ENCODE measurements around the gene SGSM2. TPM values are rescaled to one million over a fixed set of nuclear protein-coding genes. Genes with fewer than 3 reads are reported as not detected.
A peak's percentile ranks its signal among the peaks of the same experiment; 100 is the strongest.

The SGSM2 gene
- total and polyA plus RNA-seq, 8 donors, result 17.6 to 153 (median 28.1) TPM

- Histone ChIP-seq H3K27me3 (no peaks in the 10 kb centered on the region), H3K9me3 (no peaks in the 10 kb centered on the region), H3K4me3 (no peak overlapping the region), H3K36me3 (peaks cover 0 to 21% (median 13%) of the 10 kb centered on the region in 3 donors), H3K27ac (no peak overlapping the region), H3K4me1 (no peaks in the 10 kb centered on the region)
- TF ChIP-seq CTCF (IDR thresholded peaks at IDR 0.05), result no peak
- intact Hi-C loops (cut with DNase I), result no loop called here
- no peak for DNase-seq
- no peak for FAIRE-seq
- ATAC-seq, result no peak
Observed at GRCh38 chr17:2319051-2319450, 18.2 kb upstream of the SGSM2 start.

- Histone ChIP-seq H3K27me3 (no peaks in the 10 kb centered on the region), H3K36me3 (peaks cover 0 to 43% (median 25%) of the 10 kb centered on the region in 3 donors), H3K27ac (no peak overlapping the region), H3K4me1 (no peaks in the 10 kb centered on the region), H3K4me3 (no peak overlapping the region), H3K9me3 (no peaks in the 10 kb centered on the region)
- intact Hi-C loops (cut with DNase I), result no loop called here
- FAIRE-seq, result no peak
- TF ChIP-seq CTCF (IDR thresholded peaks at IDR 0.05), result no peak
- no peak for DNase-seq
- no peak for ATAC-seq
- 64 to 81% methylated on average over 1 of the region's 1 CpG for whole genome bisulfite sequencing, 2 donors
Observed at GRCh38 chr17:2321399-2321798, 15.9 kb upstream of the SGSM2 start.

GRCh38 chr17:2323629-2324314 lies 13.5 kb upstream of the SGSM2 start:
- Histone ChIP-seq H3K36me3 (peaks cover 0 to 51% (median 25%) of the 10 kb centered on the region in 3 donors), H3K27ac (no peak overlapping the region), H3K4me1 (no peaks in the 10 kb centered on the region), H3K9me3 (no peaks in the 10 kb centered on the region), H3K27me3 (no peaks in the 10 kb centered on the region), H3K4me3 (no peak overlapping the region)
- intact Hi-C loops (cut with DNase I), result no loop called here
- no peak for ATAC-seq
- WGBS, 2 donors, result 69 to 83% methylated on average over 2 of the region's 2 CpGs
- no peak for FAIRE-seq
- TF ChIP-seq CTCF (IDR thresholded peaks at IDR 0.05), result no peak
- no peak for DNase-seq

GRCh38 chr17:2331303-2331702 lies 6.0 kb upstream of the SGSM2 start:
- 50 to 90% methylated on average over 3 of the region's 3 CpGs for WGBS, 2 donors
- Histone ChIP-seq H3K4me3 (no peak overlapping the region), H3K36me3 (peaks cover 4 to 63% (median 24%) of the 10 kb centered on the region in 3 donors), H3K27me3 (no peaks in the 10 kb centered on the region), H3K27ac (no peak overlapping the region), H3K9me3 (no peaks in the 10 kb centered on the region), H3K4me1 (peaks cover 10 to 12% (median 11%) of the 10 kb centered on the region in 3 donors)
- ATAC-seq, result no peak
- FAIRE-seq, result no peak
- intact Hi-C loops (cut with DNase I), result no loop called here
- TF ChIP-seq CTCF (IDR thresholded peaks at IDR 0.05), result no peak
- DNase-seq, result no peak

- intact Hi-C loops (cut with DNase I), result no loop called here
- Histone ChIP-seq H3K4me1 (peaks cover 10 to 12% (median 11%) of the 10 kb centered on the region in 3 donors), H3K36me3 (peaks cover 4 to 37% (median 24%) of the 10 kb centered on the region in 3 donors), H3K4me3 (peak overlapping the region; percentile 69 to 93 (median 88)), H3K27me3 (no peaks in the 10 kb centered on the region), H3K9me3 (no peaks in the 10 kb centered on the region), H3K27ac (peak overlapping the region in 2 of 4 donors; percentile 73 to 86)
- no peak for ATAC-seq
- WGBS, 2 donors, result 1 to 3% methylated on average over 17 of the region's 17 CpGs
- peak in 3 of 6 donors; percentile 9 to 48 (median 37) for DNase-seq
- TF ChIP-seq CTCF (IDR thresholded peaks at IDR 0.05), result no peak
- FAIRE-seq, result no peak
Observed at GRCh38 chr17:2335726-2336214, 1.5 kb upstream of the SGSM2 start.
